IMR-90 (cell line): ENCODE results near the gene FAM209B. TPM values are rescaled to one million over a fixed set of nuclear protein-coding genes. Genes with fewer than 3 reads are reported as not detected.

Experiments used
- ATAC-seq: fragments of 200-7000 bp; cut with Tn5 transposase; 2 replicates; pipeline ENCODE4 v1.9.1; 2020; ENCODE audit warnings: low read depth, mild to moderate bottlenecking, moderate library complexity
- BruUV-seq: library from RNA; stranded (reverse); fragments of 400-500 nt; replicated peaks from 2 replicates; lab custom pipeline; 2021; lab: Mats Ljungman, UMichigan
- CTCF ChIA-PET: fragments of 300-600 bp; formaldehyde crosslinking; extraction: SDS; loops from one replicate; lab custom pipeline; 2021; ENCODE audit warnings: antibody characterized with exemption; lab: Yijun Ruan, JAX
- POLR2A ChIA-PET: fragments of 300-600 bp; sonication (Branson Sonifier 250); formaldehyde crosslinking; loops from one replicate; lab custom pipeline; 2022; ENCODE audit warnings: antibody characterized with exemption; ENCODE audit not compliant: unreplicated experiment; lab: Charles Lee
- DNase-seq: peaks from one replicate; pipeline ENCODE4 v3.0.0; 2013
- H2AFZ ChIP-seq: replicated peaks from 2 replicates; pipeline ENCODE3; 2013; ENCODE audit warnings: low read length, mild to moderate bottlenecking; ENCODE audit not compliant: poor library complexity
- H2AK5ac ChIP-seq: 2 replicates; pipeline ENCODE4 v1.6.1; 2013; ENCODE audit warnings: low read depth, low read length, inconsistent platforms
- H2AK9ac ChIP-seq: replicated peaks from 2 replicates; pipeline ENCODE3; 2013; ENCODE audit warnings: mild to moderate bottlenecking, low read depth, low read length, moderate library complexity; ENCODE audit not compliant: poor library complexity
- H2BK120ac ChIP-seq: 2 replicates; pipeline ENCODE4 v1.6.1; 2013; ENCODE audit warnings: low read depth, low read length, inconsistent platforms
- H2BK15ac ChIP-seq: 3 replicates; pipeline ENCODE4 v1.6.1; 2013; ENCODE audit warnings: low read depth, low read length, inconsistent platforms
- H2BK20ac ChIP-seq: 2 replicates; pipeline ENCODE4 v1.6.1; 2013; ENCODE audit warnings: low read depth, mild to moderate bottlenecking, inconsistent platforms, low read length, moderate library complexity
- H2BK5ac ChIP-seq: 2 replicates; pipeline ENCODE4 v1.6.1; 2013; ENCODE audit warnings: mild to moderate bottlenecking, low read depth, low read length, inconsistent platforms; ENCODE audit not compliant: poor library complexity, severe bottlenecking
- H3K14ac ChIP-seq: replicated peaks from 2 replicates; pipeline ENCODE4 v1.6.1; 2013; ENCODE audit warnings: low read depth, low read length, inconsistent platforms
- H3K18ac ChIP-seq: 2 replicates; pipeline ENCODE4 v1.6.1; 2013; ENCODE audit warnings: low read depth, low read length, control low read depth
- H3K23ac ChIP-seq: 2 replicates; pipeline ENCODE4 v1.6.1; 2013; ENCODE audit warnings: low read depth, low read length, inconsistent platforms
- H3K27ac ChIP-seq: 2 replicates; pipeline ENCODE4 v1.5.1; 2013; ENCODE audit warnings: mild to moderate bottlenecking, control low read depth, low read length; ENCODE audit not compliant: insufficient read depth
- H3K27me3 ChIP-seq: 2 replicates; pipeline ENCODE4 v1.6.1; 2013; ENCODE audit warnings: low read length; ENCODE audit not compliant: control insufficient read depth, insufficient read depth
- H3K36me3 ChIP-seq: 2 replicates; pipeline ENCODE4 v1.6.1; 2013; ENCODE audit warnings: low read length, mixed read lengths; ENCODE audit not compliant: control insufficient read depth, insufficient read depth
- H3K4ac ChIP-seq: 2 replicates; pipeline ENCODE4 v1.6.1; 2013; ENCODE audit warnings: low read depth, low read length, inconsistent platforms
- H3K4me1 ChIP-seq: 2 replicates; pipeline ENCODE4 v1.6.1; 2013; ENCODE audit warnings: low read length, mixed read lengths; ENCODE audit not compliant: control insufficient read depth, insufficient read depth
- H3K4me2 ChIP-seq: 2 replicates; pipeline ENCODE4 v1.6.1; 2013; ENCODE audit warnings: low read depth, mild to moderate bottlenecking, control low read depth, low read length, moderate library complexity
- H3K4me3 ChIP-seq: 2 replicates; pipeline ENCODE4 v1.5.1; 2013; ENCODE audit warnings: low read depth, mild to moderate bottlenecking, control low read depth, low read length, moderate library complexity; ENCODE audit not compliant: insufficient read depth
- H3K56ac ChIP-seq: 2 replicates; pipeline ENCODE4 v1.6.1; 2013; ENCODE audit warnings: low read length, inconsistent platforms; ENCODE audit not compliant: insufficient read depth; ENCODE audit errors: extremely low read depth
- H3K79me1 ChIP-seq, 2 experiments: 2 replicates each; pipeline ENCODE4 v1.6.1; 2013; ENCODE audit warnings: low read length in 2 of 2, inconsistent platforms in 1 of 2, low read depth in 1 of 2
- H3K9ac ChIP-seq: 2 replicates; pipeline ENCODE4 v1.6.1; 2013; ENCODE audit warnings: low read depth, low read length, control low read depth
- H3K9me1 ChIP-seq: 2 replicates; pipeline ENCODE4 v1.6.1; 2013; ENCODE audit warnings: low read length, inconsistent platforms; ENCODE audit not compliant: insufficient read depth
- H3K9me3 ChIP-seq: 2 replicates; pipeline ENCODE4 v1.6.1; 2013; ENCODE audit warnings: low read length; ENCODE audit not compliant: control insufficient read depth, insufficient read depth
- H4K20me1 ChIP-seq: 2 replicates; pipeline ENCODE4 v1.6.1; 2013; ENCODE audit warnings: low read length, inconsistent platforms; ENCODE audit not compliant: insufficient read depth
- H4K5ac ChIP-seq: 2 replicates; pipeline ENCODE4 v1.6.1; 2013; ENCODE audit warnings: mild to moderate bottlenecking, low read depth, low read length, control low read depth
- H4K8ac ChIP-seq, 2 experiments: 2 replicates each; pipeline ENCODE4 v1.6.1; 2013; ENCODE audit warnings: low read depth in 2 of 2, low read length in 2 of 2, control low read depth in 1 of 2, inconsistent platforms in 1 of 2
- H4K91ac ChIP-seq: 2 replicates; pipeline ENCODE4 v1.6.1; 2013; ENCODE audit warnings: low read depth, low read length, inconsistent platforms; ENCODE audit not compliant: insufficient read depth
- BHLHE40 ChIP-seq: fragments of 150-350 bp; IDR thresholded peaks from 2 replicates; pipeline ENCODE4 v1.6.1; 2016; ENCODE audit warnings: mild to moderate bottlenecking, low read depth, low read length
- CEBPB ChIP-seq: IDR thresholded peaks from 2 replicates; pipeline ENCODE4 v1.6.1; 2012; ENCODE audit warnings: low read depth, low read length, improper control_type of control experiment
- FOS ChIP-seq: fragments of 150-350 bp; IDR thresholded peaks from 2 replicates; pipeline ENCODE4 v1.6.1; 2016; ENCODE audit warnings: low read depth, low read length
- NFE2L2 ChIP-seq: fragments of 150-350 bp; IDR thresholded peaks from 2 replicates; pipeline ENCODE4 v1.6.1; 2016; ENCODE audit warnings: low read depth, mild to moderate bottlenecking, low read length
- WGBS, 2 experiments: methylation state at CpG; one replicate each; pipeline versions ENCODE4 v1.1.5 to v1.1.7; 2013; ENCODE audit warnings: missing lambda C conversion rate in 2 of 2; ENCODE audit not compliant: insufficient read length in 1 of 2; ENCODE audit errors: extremely low coverage in 2 of 2; 5-methylcytosine and 5-hydroxymethylcytosine counted together
- dilution Hi-C: fragments of 300-500 bp; cut with HindIII; formaldehyde crosslinking; loops from one replicate; pipeline ENCODE4 v1.14.3; 2018; ENCODE audit warnings: low sequenced_read_pairs; ENCODE audit not compliant: unreplicated experiment
- in situ Hi-C: fragments of 300-500 bp; cut with MboI; formaldehyde crosslinking; loops from 3 replicates; pipeline ENCODE4 v1.14.3; 2019; ENCODE audit warnings: low sequenced_read_pairs, inconsistent platforms, mixed read lengths
- intact Hi-C: fragments of 100-400 bp; cut with micrococcal nuclease; formaldehyde crosslinking; loops from 2 replicates; pipeline ENCODE4 v1.10.0; 2022
- polyA plus RNA-seq, 3 experiments: library from polyadenylated mRNA; depleted of rRNA; stranded (reverse); fragments of >200 nt; gene quantifications; 2 replicates each; pipeline ENCODE4 v1.2.3, GENCODE V29; 2012; ENCODE audit warnings: low replicate concordance in 1 of 3
- total RNA-seq: library from RNA; depleted of rRNA; stranded (reverse); fragments of >200 nt; gene quantifications from 2 replicates; pipeline ENCODE4 v1.2.3, GENCODE V29; 2012
- TF ChIP-seq, protein P1 (sequence below): conservative IDR thresholded peaks from 2 replicates; pipeline ENCODE4 v1.5.1; 2012; ENCODE audit warnings: mild to moderate bottlenecking, low read depth, low read length, improper control_type of control experiment
- TF ChIP-seq, protein P2 (sequence below): fragments of 150-350 bp; IDR thresholded peaks from 2 replicates; pipeline ENCODE4 v1.6.1; 2016; ENCODE audit warnings: low read depth, mild to moderate bottlenecking, low read length, moderate library complexity, borderline replicate concordance

The FAM209B gene
- total and polyA plus RNA-seq, 2 of the 4 experiments (the other 2 are of a cell fraction): 0.24 TPM; not detected in 1

DNA sequence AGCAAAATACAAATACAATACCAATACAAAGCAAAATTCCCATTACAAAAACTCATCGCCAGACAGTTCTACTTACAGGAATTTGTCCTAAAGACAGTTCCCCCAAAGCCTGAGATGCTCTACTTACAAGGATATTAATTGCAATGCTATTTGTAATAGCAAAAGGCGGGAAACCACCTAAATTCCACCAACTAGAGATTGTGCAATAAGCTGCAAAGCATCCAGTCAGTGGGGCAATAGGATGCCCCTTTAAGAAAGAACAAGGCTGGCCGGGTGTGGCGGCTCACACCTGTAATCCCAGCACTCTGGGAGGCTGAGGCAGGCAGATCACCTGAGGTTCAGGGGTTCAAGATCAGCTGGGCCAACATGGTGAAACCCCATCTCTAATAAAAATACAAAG lies 39.1 kb downstream of the FAM209B start:
- no peak overlapping the region for H3K4ac ChIP-seq
- no peak overlapping the region for H3K9ac ChIP-seq
- DNase-seq (no peak), ATAC-seq (no peak)
- H2AFZ ChIP-seq: no peak overlapping the region
- intact Hi-C loops (no loop called here), in situ Hi-C loops (no loop called here), dilution Hi-C loops (no loop called here)
- H2BK20ac ChIP-seq: no peak overlapping the region
- no peak overlapping the region for H4K5ac ChIP-seq
- no peaks in the 10 kb centered on the region for H3K9me3 ChIP-seq
- H2BK15ac ChIP-seq: no peak overlapping the region
- no peak overlapping the region for H3K23ac ChIP-seq
- H2BK5ac ChIP-seq: no peak overlapping the region
- CTCF ChIA-PET: interaction anchor here (0.8 kb wide), 1 partner anchor 21 kb away, joined by 4 read pairs; no protein-coding TSS in a partner anchor
- no peak overlapping the region for H3K18ac ChIP-seq
- H3K27me3 ChIP-seq: peaks cover 13% of the 10 kb centered on the region
- WGBS, 2 experiments: 100% methylated on average over 1 of the region's 4 CpGs; no CpG with 5 or more reads in 1 of the 2 experiments
- H3K36me3 ChIP-seq: no peaks in the 10 kb centered on the region
- H3K4me3 ChIP-seq: no peak overlapping the region
- no peak overlapping the region for H2BK120ac ChIP-seq
- no peak overlapping the region for H4K91ac ChIP-seq
- H2AK9ac ChIP-seq: no peak overlapping the region
- H3K79me1 ChIP-seq: no peaks in the 10 kb centered on the region
- no peak overlapping the region for H4K8ac ChIP-seq
- H2AK5ac ChIP-seq: no peak overlapping the region
- POLR2A ChIA-PET: no interaction called here
- H3K56ac ChIP-seq: no peak overlapping the region
- BruUV-seq: no TSS peak
- TF ChIP-seq, protein P1, sequence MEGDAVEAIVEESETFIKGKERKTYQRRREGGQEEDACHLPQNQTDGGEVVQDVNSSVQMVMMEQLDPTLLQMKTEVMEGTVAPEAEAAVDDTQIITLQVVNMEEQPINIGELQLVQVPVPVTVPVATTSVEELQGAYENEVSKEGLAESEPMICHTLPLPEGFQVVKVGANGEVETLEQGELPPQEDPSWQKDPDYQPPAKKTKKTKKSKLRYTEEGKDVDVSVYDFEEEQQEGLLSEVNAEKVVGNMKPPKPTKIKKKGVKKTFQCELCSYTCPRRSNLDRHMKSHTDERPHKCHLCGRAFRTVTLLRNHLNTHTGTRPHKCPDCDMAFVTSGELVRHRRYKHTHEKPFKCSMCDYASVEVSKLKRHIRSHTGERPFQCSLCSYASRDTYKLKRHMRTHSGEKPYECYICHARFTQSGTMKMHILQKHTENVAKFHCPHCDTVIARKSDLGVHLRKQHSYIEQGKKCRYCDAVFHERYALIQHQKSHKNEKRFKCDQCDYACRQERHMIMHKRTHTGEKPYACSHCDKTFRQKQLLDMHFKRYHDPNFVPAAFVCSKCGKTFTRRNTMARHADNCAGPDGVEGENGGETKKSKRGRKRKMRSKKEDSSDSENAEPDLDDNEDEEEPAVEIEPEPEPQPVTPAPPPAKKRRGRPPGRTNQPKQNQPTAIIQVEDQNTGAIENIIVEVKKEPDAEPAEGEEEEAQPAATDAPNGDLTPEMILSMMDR: no peak
- TF ChIP-seq NFE2L2: no peak
- TF ChIP-seq FOS: no peak
- TF ChIP-seq CEBPB: peak; percentile 71
- TF ChIP-seq, protein P2, sequence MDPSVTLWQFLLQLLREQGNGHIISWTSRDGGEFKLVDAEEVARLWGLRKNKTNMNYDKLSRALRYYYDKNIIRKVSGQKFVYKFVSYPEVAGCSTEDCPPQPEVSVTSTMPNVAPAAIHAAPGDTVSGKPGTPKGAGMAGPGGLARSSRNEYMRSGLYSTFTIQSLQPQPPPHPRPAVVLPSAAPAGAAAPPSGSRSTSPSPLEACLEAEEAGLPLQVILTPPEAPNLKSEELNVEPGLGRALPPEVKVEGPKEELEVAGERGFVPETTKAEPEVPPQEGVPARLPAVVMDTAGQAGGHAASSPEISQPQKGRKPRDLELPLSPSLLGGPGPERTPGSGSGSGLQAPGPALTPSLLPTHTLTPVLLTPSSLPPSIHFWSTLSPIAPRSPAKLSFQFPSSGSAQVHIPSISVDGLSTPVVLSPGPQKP: no peak
- TF ChIP-seq BHLHE40: no peak
- no peak overlapping the region for H3K4me2 ChIP-seq
- H3K14ac ChIP-seq: no peak overlapping the region
- H3K9me1 ChIP-seq: no peaks in the 10 kb centered on the region
- H3K27ac ChIP-seq: no peak overlapping the region
- H3K4me1 ChIP-seq: no peaks in the 10 kb centered on the region
- H4K20me1 ChIP-seq: no peaks in the 10 kb centered on the region
